HG03159 (cell line): ENCODE data around the gene CNIH1.
"Not testable (repeated sequence)": the region's sequence is repeated elsewhere in the genome, so short reads cannot be mapped to it uniquely, and the experiment has no call there.

Experiments used
- ATAC-seq: cut with Tn5 transposase; IDR thresholded peaks from one replicate; pipeline ENCODE4 v1.9.1; 2021; ENCODE audit warnings: mild to moderate bottlenecking, moderate library complexity; ENCODE audit not compliant: unreplicated experiment

Gene CNIH1

GRCh38 chr14:54387328-54387727 is 53.8 kb downstream of the CNIH1 start:
- no peak for ATAC-seq

GRCh38 chr14:54385556-54385955 is 55.6 kb downstream of the CNIH1 start:
- no peak for ATAC-seq

- no peak for ATAC-seq
Observed at GRCh38 chr14:54383835-54384234, 57.3 kb downstream of the CNIH1 start.

- no peak for ATAC-seq
Observed at GRCh38 chr14:54381821-54382220, 59.4 kb downstream of the CNIH1 start.

GRCh38 chr14:54380558-54380957 is 60.6 kb downstream of the CNIH1 start:
- not testable (repeated sequence) for ATAC-seq

GRCh38 chr14:54378893-54379292 is 62.3 kb downstream of the CNIH1 start:
- not testable (repeated sequence) for ATAC-seq

GRCh38 chr14:54377501-54377900 is 63.7 kb downstream of the CNIH1 start:
- ATAC-seq, result no peak

- no peak for ATAC-seq
Observed at GRCh38 chr14:54374117-54374884, 66.9 kb downstream of the CNIH1 start.
